AG04449 (cell line): ENCODE data around the gene DYNLRB1.
"Not testable (repeated sequence)": the region's sequence is repeated elsewhere in the genome, so short reads cannot be mapped to it uniquely, and the experiment has no call there.

Experiments
- CTCF ChIA-PET: fragments of 350-600 bp; formaldehyde crosslinking; extraction: SDS; loops from one replicate; lab custom pipeline; 2021; ENCODE audit warnings: antibody characterized with exemption; lab: Yijun Ruan, JAX
- POLR2A ChIA-PET: fragments of 400-600, 350-600 bp; formaldehyde crosslinking; extraction: SDS; loops from one replicate; lab custom pipeline; 2020; ENCODE audit warnings: antibody characterized with exemption, inconsistent platforms; lab: Yijun Ruan, JAX
- DNase-seq: peaks from one replicate; pipeline ENCODE4 v3.0.0-alpha.2; 2010; ENCODE audit warnings: low read depth, low spot score
- H3K4me3 ChIP-seq: 2 replicates; pipeline ENCODE4 v1.5.1; 2011; ENCODE audit warnings: low read depth, mild to moderate bottlenecking, control low read depth, low read length
- TF ChIP-seq, protein P1 (sequence below): IDR thresholded peaks from one replicate; pipeline ENCODE4 v1.5.1; 2011; ENCODE audit warnings: mild to moderate bottlenecking, moderate library complexity, low read length, control low read depth, inconsistent platforms; ENCODE audit not compliant: insufficient read depth; ENCODE audit errors: missing control alignments

DYNLRB1 gene

DNA sequence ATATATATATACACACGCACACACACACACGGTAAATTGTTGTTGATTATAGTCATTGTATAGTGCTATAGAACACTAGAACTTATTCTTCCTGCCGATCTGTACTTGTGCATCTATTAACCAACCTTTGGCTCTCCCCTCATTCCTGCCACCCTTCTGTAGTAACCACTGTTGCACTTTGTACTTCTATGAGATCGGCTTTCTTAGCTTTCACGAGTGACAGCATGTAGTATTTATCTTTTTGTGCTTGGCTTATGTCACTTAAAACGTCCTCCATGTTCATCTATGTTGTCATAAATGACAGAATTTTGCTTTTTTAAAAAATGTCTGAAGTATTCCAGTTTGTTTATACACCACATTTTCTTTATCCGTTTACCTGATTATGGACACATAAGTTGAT lies 20.9 kb upstream of the DYNLRB1 start:
- DNase-seq = no peak
- ChIA-PET POLR2A (no interaction called here), CTCF (interaction anchor here (1.3 to 5.6 kb wide), 3 partner anchors 18 to 183 kb away, joined by 3 to 30 read pairs (median 24); no protein-coding TSS in a partner anchor)
- no peak overlapping the region for H3K4me3 ChIP-seq
- TF ChIP-seq, protein P1, sequence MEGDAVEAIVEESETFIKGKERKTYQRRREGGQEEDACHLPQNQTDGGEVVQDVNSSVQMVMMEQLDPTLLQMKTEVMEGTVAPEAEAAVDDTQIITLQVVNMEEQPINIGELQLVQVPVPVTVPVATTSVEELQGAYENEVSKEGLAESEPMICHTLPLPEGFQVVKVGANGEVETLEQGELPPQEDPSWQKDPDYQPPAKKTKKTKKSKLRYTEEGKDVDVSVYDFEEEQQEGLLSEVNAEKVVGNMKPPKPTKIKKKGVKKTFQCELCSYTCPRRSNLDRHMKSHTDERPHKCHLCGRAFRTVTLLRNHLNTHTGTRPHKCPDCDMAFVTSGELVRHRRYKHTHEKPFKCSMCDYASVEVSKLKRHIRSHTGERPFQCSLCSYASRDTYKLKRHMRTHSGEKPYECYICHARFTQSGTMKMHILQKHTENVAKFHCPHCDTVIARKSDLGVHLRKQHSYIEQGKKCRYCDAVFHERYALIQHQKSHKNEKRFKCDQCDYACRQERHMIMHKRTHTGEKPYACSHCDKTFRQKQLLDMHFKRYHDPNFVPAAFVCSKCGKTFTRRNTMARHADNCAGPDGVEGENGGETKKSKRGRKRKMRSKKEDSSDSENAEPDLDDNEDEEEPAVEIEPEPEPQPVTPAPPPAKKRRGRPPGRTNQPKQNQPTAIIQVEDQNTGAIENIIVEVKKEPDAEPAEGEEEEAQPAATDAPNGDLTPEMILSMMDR = no peak

DNA sequence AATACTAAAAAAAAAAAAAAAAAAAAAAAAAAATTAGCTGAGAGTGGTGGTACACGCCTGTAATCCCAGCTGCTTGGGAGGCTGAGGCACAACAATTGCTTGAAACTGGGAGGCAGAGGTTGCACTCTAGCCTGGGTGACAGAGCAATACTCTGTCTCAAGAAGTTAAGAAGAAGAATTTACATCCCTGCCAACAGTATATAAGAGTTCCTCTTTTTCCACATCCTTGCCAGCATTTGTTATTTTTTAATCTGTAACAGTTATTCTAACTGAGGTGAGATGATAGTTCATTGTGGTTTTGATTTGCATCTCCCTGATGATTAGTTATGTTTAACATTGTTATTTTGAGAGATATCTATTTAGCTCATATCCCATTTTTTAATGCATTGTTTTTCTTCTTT lies 20.3 kb upstream of the DYNLRB1 start:
- ChIA-PET CTCF (interaction anchor here (1.3 to 5.6 kb wide), 2 partner anchors 18 to 183 kb away, joined by 3 to 30 read pairs; no protein-coding TSS in a partner anchor), POLR2A (no interaction called here)
- TF ChIP-seq, protein P1 = no peak
- no peak for DNase-seq
- H3K4me3 ChIP-seq = no peak overlapping the region

DNA sequence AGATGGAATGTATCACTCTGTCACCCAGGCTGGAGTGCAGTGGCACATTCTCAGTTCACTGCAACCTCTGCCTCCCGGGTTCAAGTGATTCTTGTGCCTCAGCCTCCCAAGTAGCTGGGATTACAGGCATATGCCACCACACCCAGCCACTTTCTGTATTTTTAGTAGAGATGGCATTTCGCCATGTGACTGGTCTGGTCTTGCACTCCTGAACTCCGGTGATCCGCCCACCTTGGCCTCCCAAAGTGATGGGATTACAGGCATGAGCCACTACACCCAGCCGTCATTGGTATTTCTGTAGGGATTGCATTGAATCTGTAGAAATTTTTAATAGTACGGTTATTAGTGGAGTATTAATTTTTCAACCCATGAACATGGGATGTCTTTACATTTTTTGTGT lies 18.6 kb upstream of the DYNLRB1 start:
- POLR2A ChIA-PET, DNase-seq, H3K4me3 ChIP-seq: not testable (repeated sequence)
- CTCF ChIA-PET = interaction anchor here (5.6 kb wide), 1 partner anchor 185 kb away, joined by 30 read pairs; no protein-coding TSS in a partner anchor

- CTCF ChIA-PET = interaction anchor here (5.6 kb wide), 1 partner anchor 188 kb away, joined by 30 read pairs; no protein-coding TSS in a partner anchor
- TF ChIP-seq, protein P1 = no peak
- POLR2A ChIA-PET = no interaction called here
Measured at GRCh38 chr20:34500823-34501222, 15.4 kb upstream of the DYNLRB1 start.

DNA sequence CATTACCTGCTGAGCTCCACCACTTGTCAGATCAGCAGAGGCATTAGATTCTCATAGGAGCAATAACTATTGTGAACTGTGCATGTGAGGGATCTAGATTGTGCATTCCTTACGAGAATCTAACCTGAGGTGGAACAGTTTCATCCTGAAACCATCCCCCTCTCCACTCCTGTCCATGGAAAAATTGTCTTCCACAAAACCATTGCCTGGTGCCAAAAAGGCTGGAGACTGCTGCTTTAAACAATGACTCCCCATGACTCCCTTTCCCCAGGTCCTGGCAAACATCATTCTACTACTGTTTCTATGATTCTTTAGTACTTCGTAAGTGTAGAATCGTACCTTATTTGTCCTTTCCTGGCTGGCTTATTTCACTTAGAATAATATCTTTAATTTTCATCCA lies 9.7 kb upstream of the DYNLRB1 start:
- TF ChIP-seq, protein P1 = no peak
- POLR2A ChIA-PET = interaction anchor here (1.2 kb wide), 1 partner anchor 10 kb away, joined by 6 read pairs; the partner anchor contains the start of gene DYNLRB1
- CTCF ChIA-PET = interaction anchor here (1.0 kb wide), 1 partner anchor 195 kb away, joined by 3 read pairs; no protein-coding TSS in a partner anchor
- DNase-seq = no peak
- H3K4me3 ChIP-seq = no peak overlapping the region

More at GRCh38 chr20:34500823-34501222, 15.4 kb upstream of the DYNLRB1 start:
- DNase-seq = no peak
- H3K4me3 ChIP-seq = no peak overlapping the region

DNA sequence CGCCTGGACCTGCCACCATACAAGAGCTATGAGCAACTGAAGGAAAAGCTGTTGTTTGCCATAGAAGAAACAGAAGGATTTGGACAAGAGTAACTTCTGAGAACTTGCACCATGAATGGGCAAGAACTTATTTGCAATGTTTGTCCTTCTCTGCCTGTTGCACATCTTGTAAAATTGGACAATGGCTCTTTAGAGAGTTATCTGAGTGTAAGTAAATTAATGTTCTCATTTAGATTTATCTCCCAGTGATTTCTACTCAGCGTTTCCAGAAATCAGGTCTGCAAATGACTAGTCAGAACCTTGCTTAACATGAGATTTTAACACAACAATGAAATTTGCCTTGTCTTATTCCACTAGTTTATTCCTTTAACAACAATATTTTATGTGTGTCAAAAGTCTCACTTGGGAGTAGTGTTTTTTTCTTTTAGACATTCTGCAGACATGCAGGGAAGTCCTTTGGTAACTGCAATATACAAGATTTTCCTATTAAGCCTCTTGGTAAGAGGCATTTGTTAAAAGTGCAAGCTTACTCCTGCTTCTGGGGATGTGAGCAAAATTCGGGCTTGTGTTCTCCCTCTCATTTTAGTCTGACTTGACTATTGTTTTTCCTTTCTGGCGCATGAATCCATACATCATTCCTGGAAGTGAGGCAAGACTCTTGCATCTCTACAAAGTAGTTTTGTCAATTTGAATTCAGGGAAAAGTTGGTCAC lies 8.4 kb upstream of the DYNLRB1 start:
- H3K4me3 ChIP-seq = no peak overlapping the region
- TF ChIP-seq, protein P1 = no peak
- DNase-seq = no peak
- POLR2A ChIA-PET = no interaction called here
- CTCF ChIA-PET = no interaction called here

DNA sequence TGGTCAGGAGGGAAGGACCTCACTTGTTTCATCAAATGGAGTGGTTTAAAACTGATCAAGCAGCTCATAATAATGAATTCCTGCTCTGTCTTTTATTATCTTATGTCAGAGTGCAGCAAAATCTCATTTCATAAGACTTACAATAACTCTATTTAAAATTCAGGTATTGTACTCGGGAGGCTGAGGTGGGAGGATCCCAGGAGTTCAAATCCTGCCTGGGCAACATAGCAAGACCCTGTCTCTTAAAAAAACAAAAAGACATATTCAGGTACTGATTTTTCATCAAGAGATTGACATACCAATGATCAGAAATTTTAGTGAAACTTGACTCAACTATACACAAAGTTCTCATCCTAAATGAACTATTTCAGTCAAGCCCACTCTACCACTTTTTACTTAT lies 5.6 kb upstream of the DYNLRB1 start:
- ChIA-PET POLR2A (no interaction called here), CTCF (interaction anchor here (0.7 to 2.1 kb wide), 3 partner anchors 11 to 196 kb away, joined by 3 to 10 read pairs (median 3); no protein-coding TSS in a partner anchor)
- no peak for DNase-seq
- TF ChIP-seq, protein P1 = no peak
- H3K4me3 ChIP-seq = no peak overlapping the region
